GM19395 (cell line): ENCODE measurements around the gene GTF2A1L.

Experiments
- ATAC-seq: cut with Tn5 transposase; IDR thresholded peaks from one replicate; pipeline ENCODE4 v1.9.1; 2021; ENCODE audit warnings: mild to moderate bottlenecking, moderate library complexity; ENCODE audit not compliant: unreplicated experiment

GTF2A1L gene

GRCh38 chr2:48728295-48728694 lies 110.6 kb downstream of the GTF2A1L start:
- no peak for ATAC-seq

DNA sequence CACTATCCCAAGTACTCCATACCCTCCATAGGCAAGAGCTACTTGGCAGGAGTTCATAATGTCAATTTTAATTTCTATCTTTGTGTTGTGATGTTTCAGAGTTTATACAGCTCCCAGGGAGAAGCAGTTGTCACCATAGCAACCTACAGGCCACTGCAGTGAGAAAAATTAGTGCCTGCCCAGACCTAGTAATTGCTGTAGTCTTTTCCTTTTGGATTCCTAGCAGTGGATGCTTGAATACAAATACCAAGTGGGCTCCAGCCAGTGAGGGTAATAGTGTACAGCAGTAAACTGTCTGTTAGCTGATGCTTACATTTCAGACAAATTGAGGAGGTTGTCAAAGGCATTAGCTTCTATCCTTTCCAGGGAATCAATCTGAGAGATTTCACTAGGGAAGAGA lies 111.2 kb downstream of the GTF2A1L start:
- no peak for ATAC-seq
